Gastroesophageal sphincter (tissue), 4 donors: ENCODE results near the gene GLDC. TPM values are rescaled to one million over a fixed set of nuclear protein-coding genes. Genes with fewer than 3 reads are reported as not detected.

Experiments used
- ATAC-seq: fragments of 150-250 bp; one replicate; pipeline ENCODE4 v1.9.1; 2016; ENCODE audit warnings: mild to moderate bottlenecking, moderate library complexity
- H3K27ac ChIP-seq, 4 donors: fragments of 200-600 bp; sonication (generic) in 3 of 4; 1 replicate in 3 of 4; 2 replicates in 1 of 4; pipeline ENCODE4 v1.5.1; 2016 to 2019
- H3K27me3 ChIP-seq: fragments of 200-600 bp; sonication (generic); one replicate; pipeline ENCODE4 v1.5.1; 2019
- H3K36me3 ChIP-seq, 2 donors: fragments of 200-600 bp; sonication (generic); one replicate each; pipeline ENCODE4 v1.5.1; 2019; ENCODE audit warnings: control low read depth in 1 of 2
- H3K4me1 ChIP-seq, 3 donors: fragments of 200-600 bp; sonication (generic); 1 replicate in 2 of 3; 2 replicates in 1 of 3; pipeline ENCODE4 v1.5.1; 2016 to 2019; ENCODE audit warnings: control low read depth in 2 of 3
- H3K4me3 ChIP-seq, 2 donors: fragments of 200-600 bp; sonication (generic); one replicate each; pipeline ENCODE4 v1.5.1; 2019; ENCODE audit warnings: mild to moderate bottlenecking in 1 of 2, moderate library complexity in 1 of 2
- H3K9me3 ChIP-seq, 3 donors: fragments of 200-600 bp; sonication (generic); one replicate each; pipeline ENCODE4 v1.5.1; 2017 to 2019; ENCODE audit warnings: control low read depth in 2 of 3
- CTCF ChIP-seq, 4 experiments: fragments of 200-600 bp in 2 of 4; fragments of 450-650 bp in 2 of 4; sonication (generic) in 1 of 4; IDR thresholded peaks; one replicate each; pipeline ENCODE4 v1.5.1; 2017 to 2019; ENCODE audit warnings: antibody characterized with exemption in 4 of 4, mild to moderate bottlenecking in 2 of 4, moderate library complexity in 2 of 4
- EP300 ChIP-seq: sonication (generic); formaldehyde crosslinking; IDR thresholded peaks from one replicate; pipeline ENCODE4 v1.6.1; 2017; ENCODE audit warnings: antibody characterized with exemption, mild to moderate bottlenecking
- POLR2A ChIP-seq, 2 donors: fragments of 450-650 bp; IDR thresholded peaks; one replicate each; pipeline ENCODE4 v1.6.1; 2017; ENCODE audit warnings: antibody characterized with exemption in 2 of 2, mild to moderate bottlenecking in 2 of 2, moderate library complexity in 1 of 2
- POLR2AphosphoS5 ChIP-seq: sonication (generic); formaldehyde crosslinking; IDR thresholded peaks from one replicate; pipeline ENCODE4 v1.6.1; 2017; ENCODE audit warnings: antibody characterized with exemption
- WGBS, 2 donors: methylation state at CpG; one replicate each; pipeline ENCODE4 v1.1.5; 2018; ENCODE audit warnings: low coverage in 1 of 2; 5-methylcytosine and 5-hydroxymethylcytosine counted together
- total RNA-seq, 4 donors: library from RNA; depleted of rRNA; stranded (reverse); fragments of >200 nt; gene quantifications; one replicate each; pipeline ENCODE4 v1.1.0, GENCODE V29; 2016

Gene GLDC
- total RNA-seq, 4 donors from 2014 or later: 0.15 to 1.9 (median 0.51) TPM

GRCh38 chr9:6641056-6641455 lies 4.5 kb downstream of the GLDC start:
- no peaks in the 10 kb centered on the region for H3K9me3 ChIP-seq
- H3K27ac ChIP-seq: no peak overlapping the region
- no peaks in the 10 kb centered on the region for H3K36me3 ChIP-seq
- no peak overlapping the region for H3K4me3 ChIP-seq
- no peak for TF ChIP-seq EP300
- no peak for TF ChIP-seq CTCF (IDR thresholded peaks at IDR 0.05)
- no peak for TF ChIP-seq POLR2AphosphoS5
- TF ChIP-seq POLR2A (IDR thresholded peaks at IDR 0.05): no peak
- 79% methylated on average over 2 of the region's 5 CpGs; no CpG with 5 or more reads in 1 of the 2 donors for WGBS, 2 donors
- H3K4me1 ChIP-seq: peaks cover 0 to 20% (median 8%) of the 10 kb centered on the region in 3 donors
- no peak for ATAC-seq
- peaks cover 74% of the 10 kb centered on the region for H3K27me3 ChIP-seq

- no peak for ATAC-seq
- no peaks in the 10 kb centered on the region for H3K9me3 ChIP-seq
- WGBS, 2 donors: 70 to 81% methylated on average over 8 of the region's 9 CpGs
- peaks cover 68% of the 10 kb centered on the region for H3K27me3 ChIP-seq
- H3K27ac ChIP-seq: no peak overlapping the region
- no peak overlapping the region for H3K4me3 ChIP-seq
- H3K4me1 ChIP-seq: peaks cover 0 to 14% (median 5%) of the 10 kb centered on the region in 3 donors
- TF ChIP-seq POLR2AphosphoS5 (no peak), EP300 (no peak), CTCF (IDR thresholded peaks at IDR 0.05) (no peak), POLR2A (IDR thresholded peaks at IDR 0.05) (no peak)
- H3K36me3 ChIP-seq: no peaks in the 10 kb centered on the region
These were observed 5.1 kb downstream of the GLDC start for GRCh38 chr9:6640268-6641051.

- ATAC-seq: no peak
- H3K4me3 ChIP-seq: no peak overlapping the region
- 60 to 86% methylated on average over 3 of the region's 3 CpGs for WGBS, 2 donors
- no peaks in the 10 kb centered on the region for H3K36me3 ChIP-seq
- H3K27ac ChIP-seq: no peak overlapping the region
- peaks cover 0 to 6% (median under 1%) of the 10 kb centered on the region in 3 donors for H3K4me1 ChIP-seq
- H3K9me3 ChIP-seq: no peaks in the 10 kb centered on the region
- peaks cover 60% of the 10 kb centered on the region for H3K27me3 ChIP-seq
- TF ChIP-seq POLR2AphosphoS5 (no peak), EP300 (no peak), POLR2A (IDR thresholded peaks at IDR 0.05) (no peak), CTCF (IDR thresholded peaks at IDR 0.05) (no peak)
These were observed 5.9 kb downstream of the GLDC start for GRCh38 chr9:6639622-6640021.

GRCh38 chr9:6634444-6634843 lies 11.1 kb downstream of the GLDC start:
- no peak for ATAC-seq
- H3K27me3 ChIP-seq: peaks cover 26% of the 10 kb centered on the region
- H3K9me3 ChIP-seq: no peaks in the 10 kb centered on the region
- TF ChIP-seq POLR2A (IDR thresholded peaks at IDR 0.05) (no peak), POLR2AphosphoS5 (no peak), CTCF (IDR thresholded peaks at IDR 0.05) (no peak), EP300 (no peak)
- H3K4me3 ChIP-seq: no peak overlapping the region
- no peaks in the 10 kb centered on the region for H3K36me3 ChIP-seq
- WGBS, 2 donors: 81 to 92% methylated on average over 7 of the region's 7 CpGs
- no peaks in the 10 kb centered on the region for H3K4me1 ChIP-seq
- no peak overlapping the region for H3K27ac ChIP-seq

GRCh38 chr9:6633378-6633777 lies 12.2 kb downstream of the GLDC start:
- Histone ChIP-seq H3K9me3 (no peaks in the 10 kb centered on the region), H3K36me3 (no peaks in the 10 kb centered on the region), H3K27me3 (peaks cover 22% of the 10 kb centered on the region), H3K4me3 (no peak overlapping the region), H3K4me1 (no peaks in the 10 kb centered on the region), H3K27ac (no peak overlapping the region)
- no peak for TF ChIP-seq POLR2A (IDR thresholded peaks at IDR 0.05)
- no peak for TF ChIP-seq POLR2AphosphoS5
- no peak for TF ChIP-seq EP300
- no peak for TF ChIP-seq CTCF (IDR thresholded peaks at IDR 0.05)
- WGBS, 2 donors: 80 to 92% methylated on average over 2 of the region's 3 CpGs
- no peak for ATAC-seq
